Umbilical cord (tissue), 2 donors: ENCODE results near the gene CEMIP. TPM values are rescaled to one million over a fixed set of nuclear protein-coding genes. Genes with fewer than 3 reads are reported as not detected.

Source experiments
- DNase-seq: peaks from one replicate; pipeline ENCODE4 v3.0.0-alpha.2; 2015; ENCODE audit warnings: low spot score
- total RNA-seq: library from RNA; depleted of rRNA; stranded (reverse); fragments of >200 nt; gene quantifications from one replicate; pipeline ENCODE4 v1.2.3, GENCODE V29; 2014; ENCODE audit warnings: low replicate concordance; ENCODE audit not compliant: insufficient read depth

CEMIP gene
- total RNA-seq, 1 donor from 2014 or later = 2.4 TPM

GRCh38 chr15:80822676-80823075 is 43.5 kb downstream of the CEMIP start:
- no peak for DNase-seq

DNA sequence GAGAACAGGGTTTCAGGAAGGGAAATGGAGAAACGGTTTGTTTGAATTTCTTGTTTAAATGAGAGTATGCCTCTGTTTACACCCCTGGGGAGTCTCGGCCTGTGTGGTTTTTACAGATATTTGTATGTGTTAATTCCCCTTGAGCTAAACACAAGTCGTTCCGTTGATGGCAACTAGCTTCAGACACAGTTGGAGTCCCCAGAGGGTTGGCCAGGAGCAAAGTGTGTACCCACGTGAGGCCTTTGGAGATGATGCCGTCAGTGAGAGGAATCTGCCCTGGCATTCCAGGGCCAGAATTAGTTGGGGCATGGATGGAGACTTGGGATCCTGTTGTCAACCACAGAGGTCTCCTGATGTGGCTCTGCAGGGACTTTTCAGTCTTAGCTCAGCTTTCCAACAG is 44.0 kb downstream of the CEMIP start:
- no peak for DNase-seq

GRCh38 chr15:80823995-80824394 is 44.8 kb downstream of the CEMIP start:
- no peak for DNase-seq

- no peak for DNase-seq
Measured at GRCh38 chr15:80825361-80826030, 46.3 kb downstream of the CEMIP start.

DNA sequence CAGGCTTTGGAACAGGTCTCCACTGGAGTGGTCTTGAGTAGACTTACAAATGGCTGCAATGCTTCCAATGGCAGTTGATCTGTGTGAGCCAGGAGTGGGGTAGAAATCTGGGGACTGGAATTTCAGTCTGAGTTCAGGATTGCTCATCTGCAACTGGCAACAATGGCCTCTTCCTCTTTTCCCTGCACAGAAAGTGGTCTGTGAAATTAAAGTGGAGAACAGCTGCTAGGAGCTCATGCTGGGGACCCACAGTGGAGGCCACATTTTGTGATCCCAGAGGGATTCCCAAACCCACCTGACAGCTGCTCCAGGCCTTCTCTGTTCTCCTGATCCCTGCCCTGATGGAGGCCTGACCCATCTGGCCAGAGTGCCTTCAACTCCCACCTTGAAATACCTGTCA is 49.6 kb downstream of the CEMIP start:
- no peak for DNase-seq

GRCh38 chr15:80830677-80831076 is 51.5 kb downstream of the CEMIP start:
- DNase-seq = no peak

- DNase-seq = no peak
Measured at GRCh38 chr15:80831192-80831591, 52.0 kb downstream of the CEMIP start.

GRCh38 chr15:80831606-80832224 is 52.5 kb downstream of the CEMIP start:
- no peak for DNase-seq

DNA sequence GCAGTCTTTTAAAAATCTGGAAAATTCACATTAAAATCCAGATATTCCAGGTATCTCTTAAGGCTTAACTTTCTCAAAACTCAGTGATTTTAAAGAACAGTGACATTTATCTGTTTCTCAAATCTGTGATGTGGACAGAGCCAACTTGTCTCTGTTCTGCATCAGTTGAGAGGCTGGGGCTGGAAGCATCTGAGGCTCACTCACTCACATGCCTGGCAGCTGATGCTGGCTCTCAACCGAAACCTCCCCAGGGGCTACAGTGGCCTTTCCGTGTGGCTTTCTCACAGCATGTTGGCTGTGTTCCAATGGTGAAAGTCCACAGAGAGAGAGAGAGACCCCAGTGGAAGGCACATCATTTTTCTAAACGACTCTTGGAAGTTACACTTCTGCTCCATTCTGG is 53.5 kb downstream of the CEMIP start:
- DNase-seq = peak; percentile 19

DNA sequence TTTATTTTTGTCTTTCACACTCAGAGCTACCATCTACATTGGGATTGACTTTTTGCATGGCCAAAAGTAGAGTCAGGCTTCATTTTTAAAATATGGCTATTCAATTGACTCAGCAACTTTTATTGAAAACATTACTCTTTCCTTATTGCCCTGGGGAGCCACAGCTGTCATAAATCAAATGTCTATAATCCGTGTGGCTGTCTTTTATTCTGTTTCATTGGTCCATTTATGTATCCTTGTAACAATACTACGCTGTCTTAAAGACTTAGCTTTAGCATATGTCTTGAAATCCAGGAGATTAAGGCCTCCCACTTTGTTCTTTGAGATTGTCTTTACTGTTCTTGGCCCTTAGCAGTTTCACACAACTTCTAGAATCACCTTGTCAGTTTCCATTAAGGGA is 55.2 kb downstream of the CEMIP start:
- DNase-seq = peak; percentile 6

DNA sequence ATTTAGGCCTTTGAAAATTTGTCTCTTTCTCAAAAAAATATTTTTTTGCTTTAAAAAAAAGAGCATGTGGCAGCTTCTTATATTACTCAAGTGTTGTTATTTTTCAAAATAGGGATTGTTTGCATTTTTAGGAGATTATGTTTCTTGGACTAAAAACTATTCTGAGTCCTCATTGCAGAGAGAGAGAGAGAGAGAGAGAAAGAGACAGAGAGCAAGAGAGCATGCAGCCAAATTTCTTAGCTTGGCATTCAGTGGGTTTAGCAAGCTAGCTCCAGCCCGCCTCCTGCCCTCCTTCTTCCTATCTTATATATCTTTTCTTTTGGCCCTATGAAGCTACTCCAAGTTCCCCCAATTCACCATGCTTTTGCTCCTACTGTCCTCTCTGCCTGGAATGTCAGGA is 55.7 kb downstream of the CEMIP start:
- DNase-seq = peak; percentile 49

DNA sequence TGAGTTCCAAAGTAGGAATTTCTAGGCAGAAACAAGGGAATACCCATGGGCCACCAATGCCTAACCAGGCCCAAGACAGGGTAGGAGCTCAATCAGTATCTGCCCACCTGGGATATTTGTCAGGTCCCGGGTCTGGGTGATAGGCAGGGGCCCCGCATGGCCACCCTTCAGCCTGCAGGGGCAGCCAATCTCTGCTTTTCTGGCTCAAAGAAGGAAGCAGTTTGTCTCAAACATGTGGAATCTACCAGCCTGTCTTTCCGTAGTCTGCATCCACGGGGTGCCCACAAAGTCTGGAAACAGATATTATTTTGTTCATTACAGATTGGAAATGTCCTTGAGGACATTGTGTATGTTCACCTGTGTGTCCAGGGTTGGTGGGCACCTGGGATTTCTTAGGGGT is 56.2 kb downstream of the CEMIP start:
- DNase-seq = no peak

DNA sequence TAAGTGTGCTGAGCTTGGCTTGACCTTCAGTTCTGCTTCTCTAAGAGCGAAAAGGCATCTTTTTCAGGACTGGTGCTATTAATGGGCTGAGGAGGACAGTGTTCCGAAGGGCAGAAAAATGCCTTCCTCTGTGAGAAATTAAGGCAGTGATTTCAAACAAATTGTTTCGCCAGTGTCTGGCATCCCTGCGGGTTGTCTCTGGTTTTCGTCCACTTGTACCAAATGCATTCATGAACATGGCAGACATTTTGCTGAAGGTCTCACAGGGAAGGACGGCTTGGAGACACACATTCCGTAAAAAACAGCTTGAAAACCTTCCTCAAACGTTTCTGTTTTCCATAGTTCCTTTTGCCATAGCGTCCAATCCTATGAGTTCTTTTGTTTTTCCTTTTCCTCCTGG is 57.1 kb downstream of the CEMIP start:
- DNase-seq = no peak

DNA sequence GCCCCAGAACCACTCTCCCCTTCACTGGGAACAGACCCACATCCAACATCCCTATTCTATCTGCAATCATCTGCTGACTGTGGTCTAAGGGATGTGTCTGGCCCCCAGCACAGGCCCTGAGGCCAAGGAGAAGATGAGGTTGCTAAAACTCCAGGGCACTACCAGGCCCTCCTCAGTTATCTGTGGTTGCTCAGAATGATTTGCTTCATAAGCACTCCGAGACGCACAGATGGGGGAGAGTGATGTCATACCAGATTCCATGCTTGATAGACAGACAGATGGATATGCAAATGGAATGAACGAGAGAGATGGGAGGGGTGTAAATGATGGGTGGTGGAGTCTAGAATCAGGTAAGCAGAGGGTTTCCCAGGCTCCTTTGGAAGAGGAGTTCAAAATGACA is 57.8 kb downstream of the CEMIP start:
- no peak for DNase-seq

GRCh38 chr15:80838012-80838411 is 58.8 kb downstream of the CEMIP start:
- DNase-seq = no peak

DNA sequence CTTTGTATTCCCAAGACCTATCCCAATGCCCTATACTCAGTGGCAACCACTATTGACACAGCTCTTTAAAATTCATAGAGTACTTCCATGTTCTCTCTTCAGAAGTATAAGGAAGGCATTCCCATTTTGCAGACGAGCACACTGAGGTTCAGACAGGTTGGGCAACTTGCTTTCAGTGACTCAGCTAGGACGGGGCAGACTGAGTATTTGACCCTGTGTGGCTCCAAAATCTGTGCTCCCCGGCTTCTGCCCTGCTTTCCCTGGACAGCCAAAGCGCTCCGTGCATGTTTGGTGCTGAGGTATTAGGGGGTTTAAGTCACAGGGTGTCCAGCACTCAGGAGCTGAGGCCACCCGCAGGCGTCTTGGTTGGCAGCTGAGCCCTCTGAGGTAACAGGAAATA is 59.5 kb downstream of the CEMIP start:
- DNase-seq = no peak

DNA sequence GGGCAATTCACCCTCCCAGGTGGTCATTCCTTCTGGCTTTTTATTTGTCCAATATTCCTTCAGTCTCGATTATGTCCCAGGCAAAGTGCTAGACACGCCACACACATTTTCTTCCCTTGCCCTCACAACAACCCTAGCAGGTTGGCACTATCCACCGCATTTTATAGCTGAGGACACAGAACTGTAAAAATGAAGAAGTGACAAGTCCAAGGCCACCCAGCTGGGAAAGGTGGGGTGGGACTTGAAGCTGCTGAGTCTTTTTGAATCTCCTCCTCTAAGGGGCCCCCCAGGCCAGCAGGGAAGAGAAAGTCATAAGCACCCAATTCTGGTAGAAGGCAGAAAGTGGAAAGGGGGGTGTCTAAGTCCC is 60.6 kb downstream of the CEMIP start:
- DNase-seq = no peak

DNA sequence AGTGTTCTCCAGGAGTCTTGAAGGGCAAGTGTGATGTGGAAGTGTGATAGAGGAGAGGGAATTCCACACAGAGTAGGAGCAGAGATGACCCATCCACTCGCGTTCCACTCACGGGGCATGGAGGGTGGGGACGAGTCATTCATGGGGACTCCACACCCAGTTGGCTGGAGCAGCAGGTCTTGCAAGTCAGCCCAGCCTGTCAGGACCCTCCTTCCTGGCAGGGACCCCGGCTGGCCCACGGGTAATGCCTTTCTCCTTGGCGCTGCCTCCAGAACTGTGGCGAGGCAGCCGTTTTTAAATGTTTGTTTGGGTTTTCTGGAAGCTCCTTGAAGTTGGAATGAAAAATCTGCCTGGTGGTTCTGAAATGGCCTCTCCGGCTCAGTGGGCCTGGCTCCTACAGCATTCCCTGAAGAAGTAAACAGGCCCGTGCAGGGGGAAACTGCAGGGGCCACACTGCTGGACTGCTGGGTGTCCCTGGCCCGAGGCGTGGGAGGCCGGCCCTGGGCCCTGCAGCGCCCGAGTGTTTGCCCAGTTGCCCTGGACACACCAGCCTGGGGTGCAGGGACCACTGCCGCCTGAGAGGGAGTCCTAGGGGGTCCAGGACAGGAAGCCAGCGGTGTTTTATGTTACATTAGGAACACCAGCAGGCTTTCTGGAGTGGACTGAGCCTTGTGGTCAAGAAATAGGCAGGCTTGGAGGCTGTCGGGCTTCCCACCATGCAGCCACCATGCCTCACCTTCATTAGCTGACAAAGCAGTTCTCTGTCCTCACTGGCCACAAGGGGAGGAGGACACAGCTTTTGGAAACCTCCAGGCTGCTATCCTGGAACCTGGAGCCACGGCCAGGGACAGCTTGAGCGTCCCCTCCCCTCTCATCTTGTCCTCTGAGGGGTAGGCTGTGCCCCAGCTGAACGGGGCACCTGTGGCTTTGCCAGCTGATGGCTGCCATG is 61.3 kb downstream of the CEMIP start:
- DNase-seq = no peak

- no peak for DNase-seq
Measured at GRCh38 chr15:80841541-80841940, 62.4 kb downstream of the CEMIP start.

DNA sequence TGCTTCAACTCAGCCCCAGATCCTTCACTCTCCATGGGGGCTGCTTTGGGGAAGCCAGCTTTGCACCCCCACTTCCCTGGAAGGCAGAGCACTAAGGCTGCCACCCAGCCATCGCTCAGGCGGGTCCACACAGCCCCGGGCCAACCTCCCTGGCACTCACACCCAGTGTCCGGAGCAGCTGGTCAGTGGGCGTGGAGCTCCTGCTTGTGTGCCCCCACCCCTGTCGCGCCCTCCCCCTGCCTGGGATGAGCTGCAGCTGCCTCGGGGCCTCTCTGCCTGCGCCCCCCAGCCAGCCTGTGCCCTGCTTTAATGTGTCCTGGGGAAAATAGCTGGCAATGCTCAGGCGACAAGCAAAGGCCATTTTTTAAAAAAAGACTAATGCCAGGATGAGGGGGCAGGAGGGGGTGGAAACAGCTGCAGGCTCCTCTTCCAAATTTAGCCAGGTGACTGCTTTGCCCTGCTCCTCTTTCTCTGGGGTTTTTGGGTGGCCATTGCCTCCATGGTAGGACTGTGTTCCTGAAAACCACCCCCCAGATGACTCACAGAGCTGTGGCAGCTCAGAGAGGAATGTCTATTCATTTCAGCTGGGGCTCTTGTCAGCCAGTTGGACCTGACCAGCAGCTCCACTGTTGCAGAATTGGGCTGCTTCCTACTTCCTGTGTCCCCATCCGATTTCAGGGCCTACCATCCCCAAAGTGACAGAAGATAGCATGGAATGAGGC is 65.0 kb downstream of the CEMIP start:
- peak; percentile 15 for DNase-seq

GRCh38 chr15:80846031-80846815 is 67.1 kb downstream of the CEMIP start:
- no peak for DNase-seq
